MCF 10A (cell line): ENCODE results near the gene CHST11. TPM values are rescaled to one million over a fixed set of nuclear protein-coding genes. Genes with fewer than 3 reads are reported as not detected.

Experiments
- BruUV-seq: library from RNA; stranded (reverse); fragments of 400-500 nt; replicated peaks from 2 replicates; lab custom pipeline; 2021; lab: Mats Ljungman, UMichigan
- CTCF ChIA-PET: fragments of 300-600 bp; sonication (Branson Sonifier 250); formaldehyde crosslinking; extraction: SDS; loops from one replicate; lab custom pipeline; 2021; ENCODE audit warnings: antibody characterized with exemption, inconsistent platforms; lab: Yijun Ruan, JAX
- POLR2A ChIA-PET: fragments of 300-600, 350-650 bp; sonication (Branson Sonifier 250); formaldehyde crosslinking; extraction: SDS; loops from one replicate; lab custom pipeline; 2020; ENCODE audit warnings: antibody characterized with exemption, inconsistent platforms; lab: Yijun Ruan, JAX
- DNase-seq: peaks from one replicate; pipeline ENCODE4 v3.0.0-alpha.2; 2018; ENCODE audit not compliant: unreplicated experiment
- H3K27ac Mint-ChIP-seq: one replicate; pipeline ENCODE4 v1.8.0; 2022; ENCODE audit warnings: mild to moderate bottlenecking, low read depth, mixed read lengths; ENCODE audit not compliant: unreplicated experiment
- H3K27me3 Mint-ChIP-seq: one replicate; pipeline ENCODE4 v1.8.0; 2022; ENCODE audit warnings: mixed read lengths; ENCODE audit not compliant: insufficient read depth, unreplicated experiment
- H3K36me3 Mint-ChIP-seq: one replicate; pipeline ENCODE4 v1.8.0; 2022; ENCODE audit warnings: mild to moderate bottlenecking, moderate library complexity, mixed read lengths; ENCODE audit not compliant: insufficient read depth, unreplicated experiment
- H3K4me1 Mint-ChIP-seq: one replicate; pipeline ENCODE4 v1.8.0; 2022; ENCODE audit warnings: mixed read lengths; ENCODE audit not compliant: insufficient read depth, unreplicated experiment
- H3K4me3 Mint-ChIP-seq: one replicate; pipeline ENCODE4 v1.8.0; 2022; ENCODE audit warnings: mild to moderate bottlenecking, moderate library complexity, mixed read lengths; ENCODE audit not compliant: unreplicated experiment
- H3K9me3 Mint-ChIP-seq: one replicate; pipeline ENCODE4 v1.8.0; 2022; ENCODE audit warnings: mixed read lengths; ENCODE audit not compliant: unreplicated experiment
- intact Hi-C: fragments of 100-400 bp; cut with micrococcal nuclease; formaldehyde crosslinking; loops from 2 replicates; pipeline ENCODE4 v1.14.1; 2022
- total RNA-seq: library from RNA; stranded (reverse); gene quantifications from 2 replicates; pipeline ENCODE4 v1.2.3, GENCODE V29; 2022
- TF ChIP-seq, protein P1 (sequence below): fragments of 200-600 bp; IDR thresholded peaks from one replicate; pipeline ENCODE4 v1.8.0; 2022; ENCODE audit warnings: antibody characterized with exemption, mild to moderate bottlenecking; ENCODE audit not compliant: unreplicated experiment

CHST11 gene
- total RNA-seq, 1 experiment from 2014 or later: 5.3 TPM

DNA sequence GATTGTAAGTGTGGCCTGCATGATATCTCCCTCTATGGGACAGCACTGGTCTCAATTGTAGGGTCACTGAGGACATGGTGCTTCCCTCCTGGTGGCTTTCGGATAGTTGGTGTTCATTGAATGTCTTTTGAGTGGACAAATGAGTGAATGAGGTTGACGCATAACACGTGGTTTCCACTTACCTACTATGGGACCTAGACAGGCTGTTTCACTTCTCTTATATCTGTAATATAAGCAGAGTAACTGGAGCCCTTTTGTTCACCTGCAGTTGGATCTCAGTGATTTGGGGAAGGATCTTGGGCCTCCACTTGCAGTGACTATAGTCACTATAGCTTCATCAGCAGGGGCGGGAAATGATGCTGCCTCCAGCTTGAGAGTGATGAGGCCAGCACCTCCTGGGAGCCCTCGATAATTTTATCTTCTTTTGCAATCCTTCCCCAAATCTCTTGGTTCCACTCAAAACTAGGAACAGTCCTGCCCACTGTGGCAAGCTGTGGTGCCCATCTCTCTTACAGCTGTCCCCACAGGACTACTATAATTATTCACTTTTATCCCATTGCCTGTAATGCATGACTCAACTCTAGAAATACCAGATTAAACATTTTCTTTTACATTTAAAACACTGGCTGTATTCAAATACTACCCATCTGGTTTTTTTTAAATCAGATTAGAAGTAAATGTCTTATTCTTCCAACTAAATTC lies 242.9 kb downstream of the CHST11 start:
- CTCF ChIA-PET: interaction anchor here (0.5 to 1.1 kb wide), 5 partner anchors 12 to 315 kb away, joined by 3 to 6 read pairs (median 3); no protein-coding TSS in a partner anchor
- Mint-ChIP-seq H3K27me3 (no peaks in the 10 kb centered on the region), H3K9me3 (no peaks in the 10 kb centered on the region), H3K27ac (no peak overlapping the region), H3K4me1 (no peaks in the 10 kb centered on the region), H3K36me3 (no peaks in the 10 kb centered on the region), H3K4me3 (no peak overlapping the region)
- DNase-seq: no peak
- no TSS peak for BruUV-seq
- intact Hi-C loops: loop anchor here (5.0 kb wide), 1 partner anchor 317 kb away; no protein-coding TSS in a partner anchor
- POLR2A ChIA-PET: no interaction called here
- TF ChIP-seq, protein P1, sequence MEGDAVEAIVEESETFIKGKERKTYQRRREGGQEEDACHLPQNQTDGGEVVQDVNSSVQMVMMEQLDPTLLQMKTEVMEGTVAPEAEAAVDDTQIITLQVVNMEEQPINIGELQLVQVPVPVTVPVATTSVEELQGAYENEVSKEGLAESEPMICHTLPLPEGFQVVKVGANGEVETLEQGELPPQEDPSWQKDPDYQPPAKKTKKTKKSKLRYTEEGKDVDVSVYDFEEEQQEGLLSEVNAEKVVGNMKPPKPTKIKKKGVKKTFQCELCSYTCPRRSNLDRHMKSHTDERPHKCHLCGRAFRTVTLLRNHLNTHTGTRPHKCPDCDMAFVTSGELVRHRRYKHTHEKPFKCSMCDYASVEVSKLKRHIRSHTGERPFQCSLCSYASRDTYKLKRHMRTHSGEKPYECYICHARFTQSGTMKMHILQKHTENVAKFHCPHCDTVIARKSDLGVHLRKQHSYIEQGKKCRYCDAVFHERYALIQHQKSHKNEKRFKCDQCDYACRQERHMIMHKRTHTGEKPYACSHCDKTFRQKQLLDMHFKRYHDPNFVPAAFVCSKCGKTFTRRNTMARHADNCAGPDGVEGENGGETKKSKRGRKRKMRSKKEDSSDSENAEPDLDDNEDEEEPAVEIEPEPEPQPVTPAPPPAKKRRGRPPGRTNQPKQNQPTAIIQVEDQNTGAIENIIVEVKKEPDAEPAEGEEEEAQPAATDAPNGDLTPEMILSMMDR: no peak

DNA sequence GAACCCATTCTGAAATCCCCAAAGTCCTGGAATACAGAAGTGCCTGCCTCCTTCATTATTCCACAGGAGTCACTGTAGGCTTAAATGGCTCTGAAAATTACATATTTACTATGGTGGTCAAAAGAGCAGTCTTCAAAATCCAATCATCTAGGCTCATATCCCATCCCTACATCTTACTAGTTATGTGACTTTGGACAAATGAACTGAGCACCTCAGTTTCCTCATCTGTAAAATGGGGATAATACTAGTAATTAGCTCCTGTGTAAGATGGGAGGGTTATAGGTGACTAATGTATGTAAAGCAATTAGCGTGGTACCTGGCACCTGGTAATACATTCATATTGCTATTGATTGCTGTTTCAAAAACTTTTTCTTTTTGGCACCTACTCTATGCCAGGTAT lies 243.6 kb downstream of the CHST11 start:
- no peak for DNase-seq
- H3K4me1 Mint-ChIP-seq: no peaks in the 10 kb centered on the region
- H3K27me3 Mint-ChIP-seq: no peaks in the 10 kb centered on the region
- H3K4me3 Mint-ChIP-seq: no peak overlapping the region
- no peak overlapping the region for H3K27ac Mint-ChIP-seq
- no peaks in the 10 kb centered on the region for H3K9me3 Mint-ChIP-seq
- TF ChIP-seq, protein P1: no peak
- POLR2A ChIA-PET: no interaction called here
- intact Hi-C loops: no loop called here
- H3K36me3 Mint-ChIP-seq: no peaks in the 10 kb centered on the region
- CTCF ChIA-PET: interaction anchor here (0.5 to 1.1 kb wide), 2 partner anchors 12 to 314 kb away, joined by 3 to 6 read pairs; no protein-coding TSS in a partner anchor
- no TSS peak for BruUV-seq

DNA sequence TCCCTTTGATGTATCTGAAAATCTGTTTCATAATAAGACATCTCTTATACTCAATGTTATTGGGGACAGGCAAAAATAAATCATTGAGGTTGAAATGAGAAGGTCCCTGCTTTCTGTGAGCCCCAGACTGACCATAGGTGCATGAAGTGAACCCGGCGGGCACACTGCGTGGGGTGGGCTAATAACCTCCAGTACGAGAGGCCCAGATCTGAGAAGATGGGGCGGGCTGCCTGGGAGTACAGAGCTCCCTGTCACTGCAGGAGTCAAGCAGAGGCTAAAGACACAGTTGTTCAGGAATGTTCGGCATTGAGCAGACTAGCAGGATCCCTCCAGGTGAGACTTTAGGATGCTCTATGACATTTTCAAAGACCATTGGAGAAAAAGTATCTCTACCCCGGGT lies 244.6 kb downstream of the CHST11 start:
- intact Hi-C loops: no loop called here
- Mint-ChIP-seq H3K9me3 (no peaks in the 10 kb centered on the region), H3K4me3 (no peak overlapping the region), H3K4me1 (no peaks in the 10 kb centered on the region), H3K27ac (no peak overlapping the region), H3K27me3 (no peaks in the 10 kb centered on the region), H3K36me3 (no peaks in the 10 kb centered on the region)
- BruUV-seq: no TSS peak
- TF ChIP-seq, protein P1: no peak
- ChIA-PET CTCF (no interaction called here), POLR2A (no interaction called here)
- no peak for DNase-seq

DNA sequence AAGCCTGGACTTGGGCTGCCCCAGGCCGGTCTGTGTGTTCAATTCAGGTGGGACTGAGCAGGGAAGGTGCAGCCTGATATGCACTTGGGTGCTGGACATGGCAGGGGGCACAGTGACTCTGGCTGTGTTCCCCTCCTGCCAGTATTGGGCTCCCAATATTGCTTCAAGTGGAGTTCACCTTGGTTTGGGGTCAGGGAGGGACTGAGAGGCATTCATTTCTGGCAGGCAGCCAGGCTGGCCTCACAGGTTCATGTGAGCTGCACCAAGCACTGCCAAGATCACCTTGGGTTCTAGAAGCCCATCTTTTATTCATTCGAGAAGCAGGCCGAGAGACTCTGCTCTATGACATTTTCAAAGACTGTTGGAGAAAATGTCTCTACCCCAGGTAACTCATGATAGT lies 245.0 kb downstream of the CHST11 start:
- BruUV-seq: no TSS peak
- ChIA-PET POLR2A (no interaction called here), CTCF (interaction anchor here (0.9 kb wide), 1 partner anchor 320 kb away, joined by 3 read pairs; no protein-coding TSS in a partner anchor)
- TF ChIP-seq, protein P1: no peak
- H3K9me3 Mint-ChIP-seq: no peaks in the 10 kb centered on the region
- intact Hi-C loops: no loop called here
- H3K4me1 Mint-ChIP-seq: no peaks in the 10 kb centered on the region
- no peak for DNase-seq
- H3K36me3 Mint-ChIP-seq: no peaks in the 10 kb centered on the region
- no peak overlapping the region for H3K4me3 Mint-ChIP-seq
- H3K27me3 Mint-ChIP-seq: no peaks in the 10 kb centered on the region
- H3K27ac Mint-ChIP-seq: no peak overlapping the region
